Lung (tissue), 16 donors: Measurements from ENCODE around the gene ZNF441. TPM values are rescaled to one million over a fixed set of nuclear protein-coding genes. Genes with fewer than 3 reads are reported as not detected.
A peak's percentile ranks its signal among the peaks of the same experiment; 100 is the strongest.

Source experiments
- ATAC-seq: fragments of 200-7000 bp; cut with Tn5 transposase; one replicate; pipeline ENCODE4 v1.9.1; 2020; ENCODE audit warnings: moderate number of reproducible peaks; ENCODE audit not compliant: insufficient read depth, low FRiP score
- DNase-seq, 3 donors: peaks; one replicate each; pipeline ENCODE4 v3.0.0-alpha.2; 2013 to 2017
- H3K27ac ChIP-seq, 2 donors: one replicate each; pipeline ENCODE4 v1.5.1; 2013; ENCODE audit warnings: mild to moderate bottlenecking in 2 of 2, moderate library complexity in 2 of 2, control low read depth in 1 of 2, inconsistent platforms in 1 of 2, low read depth in 1 of 2, low read length in 1 of 2
- H3K27me3 ChIP-seq, 3 donors: one replicate each; pipeline ENCODE4 v1.5.1; 2013; ENCODE audit warnings: low read length in 2 of 3; ENCODE audit not compliant: control insufficient read depth in 3 of 3, insufficient read depth in 3 of 3
- H3K36me3 ChIP-seq, 4 donors: one replicate each; pipeline ENCODE4 v1.5.1; 2013; ENCODE audit warnings: low read length in 4 of 4, mild to moderate bottlenecking in 1 of 4, moderate library complexity in 1 of 4; ENCODE audit not compliant: control insufficient read depth in 4 of 4, insufficient read depth in 4 of 4
- H3K4me1 ChIP-seq, 5 donors: one replicate each; pipeline ENCODE4 v1.5.1; 2013; ENCODE audit warnings: low read length in 5 of 5, mild to moderate bottlenecking in 2 of 5, moderate library complexity in 1 of 5; ENCODE audit not compliant: control insufficient read depth in 5 of 5, insufficient read depth in 5 of 5
- H3K4me3 ChIP-seq: one replicate; pipeline ENCODE4 v1.5.1; 2013; ENCODE audit warnings: mild to moderate bottlenecking, control low read depth, moderate library complexity
- H3K9ac ChIP-seq, 2 donors: one replicate each; pipeline ENCODE4 v1.5.1; 2013; ENCODE audit warnings: low read length in 2 of 2, control low read depth in 1 of 2; ENCODE audit not compliant: insufficient read depth in 1 of 2
- H3K9me3 ChIP-seq, 4 donors: one replicate each; pipeline ENCODE4 v1.5.1; 2013; ENCODE audit warnings: low read length in 3 of 4, mild to moderate bottlenecking in 1 of 4, moderate library complexity in 1 of 4; ENCODE audit not compliant: control insufficient read depth in 4 of 4, insufficient read depth in 3 of 4
- CTCF ChIP-seq: IDR thresholded peaks from 2 replicates; pipeline ENCODE4 v1.5.1; 2012; ENCODE audit warnings: mild to moderate bottlenecking; ENCODE audit errors: control extremely low read depth, extremely low read depth
- WGBS, 2 donors: extraction: QIAGEN DNeasy Blood & Tissue Kit; methylation state at CpG; one replicate each; pipeline ENCODE4 v1.1.7; 2013; 5-methylcytosine and 5-hydroxymethylcytosine counted together
- long read RNA-seq, 5 donors: transcript quantifications; one replicate each; lab custom pipeline, GENCODE V29; 2026
- polyA plus RNA-seq, 2 donors: library from polyadenylated mRNA; stranded (reverse); fragments of 200-250 nt; gene quantifications; one replicate each; pipeline ENCODE4 v1.2.1, GENCODE V29; 2013
- total RNA-seq, 2 donors: library from RNA; depleted of rRNA in 1 of 2; stranded (reverse); fragments of >200 nt in 1 of 2; gene quantifications; one replicate each; pipeline ENCODE4 v1.2.1, GENCODE V29; 2014 to 2021
- donor health status: control.
- donor health status: control.
- donor health status: Bipolar disorder and iron deficiency.
- donor health status: healthy.
- donor health status: DM: yes; HTN: yes; CAD: no.

ZNF441 gene
- total RNA-seq (10 to 100 TPM in 1 of 2 donors, 1 to 10 TPM in 1; 9.4 to 26.4 TPM), polyA plus RNA-seq (1 to 10 TPM; 3.7 to 3.8 TPM)
- long read RNA-seq, donor 1, full-length matches to known transcripts = 3 of 3 reads
- long read RNA-seq, donor 1, partial matches to known transcripts = 0 of 3 reads
- long read RNA-seq, donor 1, other reads (novel, unspliced or antisense) = 0 of 3 reads
- long read RNA-seq, donor 2, full-length matches to known transcripts = 1 of 1 reads
- long read RNA-seq, donor 2, partial matches to known transcripts = 0 of 1 reads
- long read RNA-seq, donor 2, other reads (novel, unspliced or antisense) = 0 of 1 reads
- long read RNA-seq, donor 3, full-length matches to known transcripts = 1 of 1 reads
- long read RNA-seq, donor 3, partial matches to known transcripts = 0 of 1 reads
- long read RNA-seq, donor 3, other reads (novel, unspliced or antisense) = 0 of 1 reads
- long read RNA-seq, donor 4, full-length matches to known transcripts = 1 of 1 reads
- long read RNA-seq, donor 4, partial matches to known transcripts = 0 of 1 reads
- long read RNA-seq, donor 4, other reads (novel, unspliced or antisense) = 0 of 1 reads
- long read RNA-seq, donor 5, full-length matches to known transcripts = 2 of 2 reads
- long read RNA-seq, donor 5, partial matches to known transcripts = 0 of 2 reads
- long read RNA-seq, donor 5, other reads (novel, unspliced or antisense) = 0 of 2 reads

GRCh38 chr19:11766597-11767591 is at the start of gene ZNF441:
TSS of gene ZNF441 (plus strand) at chr19:11767000. CDS start at chr19:11767194, 194 bp downstream.
- H3K9ac ChIP-seq = peak within 1 kb of the TSS; percentile 84 to 90
- H3K36me3 ChIP-seq = peaks cover 0 to 4% (median 0%) of the 10 kb centered on the region in 4 donors
- peak within 1 kb of the TSS; percentile 78 for H3K4me3 ChIP-seq
- peaks cover 0 to 9% (median 3%) of the 10 kb centered on the region in 4 donors for H3K9me3 ChIP-seq
- peaks cover 0 to 14% (median 5%) of the 10 kb centered on the region in 5 donors for H3K4me1 ChIP-seq
- TF ChIP-seq CTCF = no peak
- 0% methylated on average over 41 to 61 of the region's 61 CpGs for WGBS, 2 donors
- peak; percentile 97 for ATAC-seq
- H3K27ac ChIP-seq = peak within 1 kb of the TSS; percentile 93 to 95
- no peaks in the 10 kb centered on the region for H3K27me3 ChIP-seq
- peak; percentile 97 to 98 (median 98) for DNase-seq

GRCh38 chr19:11721681-11722080 is 45.1 kb upstream of the ZNF441 start:
- no peak for DNase-seq
- Histone ChIP-seq H3K4me1 (no peaks in the 10 kb centered on the region), H3K9me3 (peaks cover 6 to 29% (median 16%) of the 10 kb centered on the region in 4 donors), H3K27me3 (no peaks in the 10 kb centered on the region), H3K27ac (no peak overlapping the region), H3K9ac (no peak overlapping the region), H3K4me3 (no peak overlapping the region), H3K36me3 (peaks cover 12 to 50% (median 40%) of the 10 kb centered on the region in 4 donors)
- ATAC-seq = no peak
- 90 to 91% methylated on average over 5 of the region's 5 CpGs for WGBS, 2 donors
- TF ChIP-seq CTCF = no peak

- no peak overlapping the region for H3K27ac ChIP-seq
- no peaks in the 10 kb centered on the region for H3K27me3 ChIP-seq
- peaks cover 6 to 29% (median 16%) of the 10 kb centered on the region in 4 donors for H3K9me3 ChIP-seq
- ATAC-seq = no peak
- WGBS, 2 donors = 96 to 97% methylated on average over 10 of the region's 10 CpGs
- no peak for TF ChIP-seq CTCF
- H3K4me1 ChIP-seq = no peaks in the 10 kb centered on the region
- no peak overlapping the region for H3K4me3 ChIP-seq
- H3K36me3 ChIP-seq = peaks cover 12 to 50% (median 40%) of the 10 kb centered on the region in 4 donors
- H3K9ac ChIP-seq = no peak overlapping the region
- DNase-seq = no peak
Measured at GRCh38 chr19:11722414-11722813, 44.4 kb upstream of the ZNF441 start.
